Endothelial cell of umbilical vein (primary cell): ENCODE results near the gene PNKP. TPM values are rescaled to one million over a fixed set of nuclear protein-coding genes. Genes with fewer than 3 reads are reported as not detected.

Source experiments
- BruUV-seq: library from RNA; stranded (reverse); fragments of 400-500 nt; replicated peaks from 2 replicates; lab custom pipeline; 2021; lab: Mats Ljungman, UMichigan
- CTCF ChIA-PET: fragments of 300-600, 350-600 bp; sonication (Branson Sonifier 250); formaldehyde crosslinking; loops from one replicate; lab custom pipeline; 2021; ENCODE audit warnings: antibody characterized with exemption, inconsistent platforms; lab: Charles Lee
- POLR2A ChIA-PET: fragments of 300-600, 350-600 bp; sonication (Branson Sonifier 250); formaldehyde crosslinking; loops from one replicate; lab custom pipeline; 2021; ENCODE audit warnings: antibody characterized with exemption, inconsistent platforms; lab: Charles Lee
- DNase-seq: peaks from one replicate; pipeline ENCODE4 v3.0.0-alpha.2; 2011; ENCODE audit warnings: low read depth, low spot score
- FAIRE-seq: peaks from 2 replicates; lab custom pipeline; 2011; peaks lifted over from hg19 to GRCh38; lab: Jason Lieb, UNC
- H2AFZ ChIP-seq: 2 replicates; pipeline ENCODE4 v1.6.0; 2012; ENCODE audit warnings: low read depth, low read length, control low read depth, inconsistent platforms
- H3K27ac ChIP-seq: 2 replicates; pipeline ENCODE4 v1.5.1; 2011; ENCODE audit warnings: low read depth, mild to moderate bottlenecking, control low read depth, low read length, moderate library complexity; ENCODE audit not compliant: insufficient read depth
- H3K27me3 ChIP-seq, 2 experiments: 2 replicates each; pipeline versions ENCODE4 v1.6.0 to v1.6.1; 2011; ENCODE audit warnings: low read length in 2 of 2, mixed read lengths in 1 of 2; ENCODE audit not compliant: control insufficient read depth in 2 of 2, insufficient read depth in 2 of 2
- H3K36me3 ChIP-seq, 2 experiments: 2 replicates in 1 of 2; 3 replicates in 1 of 2; pipeline ENCODE4 v1.5.1; 2011; ENCODE audit warnings: low read length in 2 of 2, mild to moderate bottlenecking in 1 of 2, moderate library complexity in 1 of 2; ENCODE audit not compliant: control insufficient read depth in 2 of 2, insufficient read depth in 2 of 2; ENCODE audit errors: extremely low read depth in 1 of 2
- H3K4me1 ChIP-seq: 3 replicates; pipeline ENCODE4 v1.5.1; 2011; ENCODE audit warnings: mild to moderate bottlenecking, low read length; ENCODE audit not compliant: control insufficient read depth, insufficient read depth; ENCODE audit errors: extremely low read depth
- H3K4me2 ChIP-seq: 2 replicates; pipeline ENCODE4 v1.6.1; 2011; ENCODE audit warnings: low read length, control low read depth, mixed read lengths; ENCODE audit not compliant: insufficient read depth
- H3K4me3 ChIP-seq, 3 experiments: fragments of 200-600 bp in 1 of 3; sonication (generic), shearing (Covaris generic) in 1 of 3; replicated peaks in 1 of 3; 2 replicates each; pipeline ENCODE4 v1.5.1; 2011 to 2016; ENCODE audit warnings: control low read depth in 3 of 3, low read length in 3 of 3, mild to moderate bottlenecking in 2 of 3, inconsistent platforms in 1 of 3, low read depth in 1 of 3, moderate library complexity in 1 of 3; ENCODE audit not compliant: insufficient read depth in 1 of 3
- H3K79me2 ChIP-seq: 2 replicates; pipeline ENCODE4 v1.6.0; 2012; ENCODE audit warnings: low read length, inconsistent platforms; ENCODE audit not compliant: control insufficient read depth, insufficient read depth
- H3K9ac ChIP-seq: replicated peaks from 2 replicates; pipeline ENCODE3; 2011; ENCODE audit warnings: low read length, control low read depth; ENCODE audit not compliant: insufficient read depth; ENCODE audit errors: extremely low read depth
- H3K9me1 ChIP-seq: replicated peaks from 3 replicates; pipeline ENCODE4 v1.6.0; 2011; ENCODE audit warnings: mild to moderate bottlenecking, low read length; ENCODE audit not compliant: control insufficient read depth, insufficient read depth; ENCODE audit errors: extremely low read depth
- H3K9me3 ChIP-seq: replicated peaks from 2 replicates; pipeline ENCODE4 v1.5.1; 2012; ENCODE audit warnings: low read length, inconsistent platforms; ENCODE audit not compliant: control insufficient read depth, insufficient read depth
- H4K20me1 ChIP-seq: replicated peaks from 2 replicates; pipeline ENCODE3; 2011; ENCODE audit warnings: mild to moderate bottlenecking, low read length; ENCODE audit not compliant: control insufficient read depth, insufficient read depth; ENCODE audit errors: extremely low read depth
- CTCF ChIP-seq, 2 donors: IDR thresholded peaks; 1 replicate in 1 of 2; 2 replicates in 1 of 2; pipeline ENCODE4 v1.5.1; 2011; ENCODE audit warnings: low read length in 2 of 2, mild to moderate bottlenecking in 2 of 2, moderate library complexity in 2 of 2, control low read depth in 1 of 2, inconsistent platforms in 1 of 2, low read depth in 1 of 2; ENCODE audit not compliant: insufficient read depth in 1 of 2; ENCODE audit errors: extremely low read depth in 1 of 2
- EZH2 ChIP-seq: IDR thresholded peaks from 2 replicates; pipeline ENCODE4 v1.6.1; 2012; ENCODE audit warnings: borderline replicate concordance, low read depth, mild to moderate bottlenecking, moderate library complexity, low read length, inconsistent platforms; ENCODE audit not compliant: severe bottlenecking
- FOS ChIP-seq: IDR thresholded peaks from 2 replicates; pipeline ENCODE4 v1.6.1; 2011; ENCODE audit warnings: mild to moderate bottlenecking, low read length, moderate library complexity, borderline replicate concordance; ENCODE audit not compliant: insufficient read depth
- GATA2 ChIP-seq: IDR thresholded peaks from 2 replicates; pipeline ENCODE4 v1.7.0; 2011; ENCODE audit warnings: low read depth, mild to moderate bottlenecking, moderate library complexity, mixed read lengths, low read length; ENCODE audit not compliant: insufficient read length, insufficient read depth
- JUN ChIP-seq: IDR thresholded peaks from 2 replicates; pipeline ENCODE4 v1.6.1; 2011; ENCODE audit warnings: borderline replicate concordance, low read depth; ENCODE audit not compliant: insufficient read length, insufficient read depth
- MAX ChIP-seq: IDR thresholded peaks from 2 replicates; pipeline ENCODE4 v1.6.1; 2011; ENCODE audit not compliant: insufficient read depth, insufficient read length
- MYC ChIP-seq: IDR thresholded peaks from one replicate; pipeline ENCODE4 v1.6.1; 2011; ENCODE audit warnings: mild to moderate bottlenecking, low read depth, low read length
- POLR2A ChIP-seq: IDR thresholded peaks from 2 replicates; pipeline ENCODE4 v1.6.1; 2012; ENCODE audit warnings: low read depth, mild to moderate bottlenecking, control low read depth, low read length
- POLR2AphosphoS5 ChIP-seq: IDR thresholded peaks from 2 replicates; pipeline ENCODE4 v1.6.1; 2012; ENCODE audit warnings: low read depth, mild to moderate bottlenecking, control low read depth, low read length, moderate library complexity; ENCODE audit not compliant: insufficient read depth
- dilution Hi-C: fragments of 300-500 bp; cut with MboI; formaldehyde crosslinking; loops from one replicate; pipeline ENCODE4 v1.15.0; 2019; ENCODE audit warnings: low sequenced_read_pairs; ENCODE audit not compliant: extremely low pct_ligation_motif_present
- intact Hi-C: fragments of 100-400 bp; cut with micrococcal nuclease; formaldehyde crosslinking; loops from one replicate; pipeline ENCODE4 v1.10.0; 2022
- polyA plus RNA-seq, 4 experiments: library from polyadenylated mRNA; depleted of rRNA in 3 of 4; stranded (reverse) in 3 of 4; unstranded in 1 of 4; fragments of >200 nt; gene quantifications; 2 replicates each; pipeline versions ENCODE4 v1.2.1 to v1.2.3, GENCODE V29; 2011 to 2012; ENCODE audit warnings: missing spikeins in 1 of 4
- total RNA-seq: library from RNA; stranded (reverse); gene quantifications from 2 replicates; pipeline ENCODE4 v1.2.3, GENCODE V29; 2021

PNKP gene
- total and polyA plus RNA-seq, 2 donors (not counting 3 experiments of a cell fraction or from before 2014, with no cell fraction given): 39.4 to 112 TPM

- POLR2A ChIA-PET: interaction anchor here (0.6 to 0.9 kb wide), 3 partner anchors 14 to 129 kb away, joined by 4 to 6 read pairs (median 6); partner anchors contain the start of gene PTOV1
- Histone ChIP-seq H3K79me2 (peaks cover 26% of the 10 kb centered on the region), H3K27ac (no peak overlapping the region), H3K9ac (no peak overlapping the region), H2AFZ (no peak overlapping the region), H3K4me3 (no peak overlapping the region), H3K9me1 (no peaks in the 10 kb centered on the region), H4K20me1 (no peaks in the 10 kb centered on the region), H3K4me2 (no peak overlapping the region), H3K27me3 (no peaks in the 10 kb centered on the region), H3K9me3 (no peaks in the 10 kb centered on the region), H3K4me1 (peaks cover 22% of the 10 kb centered on the region), H3K36me3 (peaks cover 13 to 30% of the 10 kb centered on the region in 2 experiments)
- dilution Hi-C loops (no loop called here), intact Hi-C loops (loop anchor here (5.0 kb wide), 2 partner anchors 188 to 273 kb away; partner anchors contain the start of genes PRMT1 and PRR12)
- no peak for DNase-seq
- CTCF ChIA-PET: interaction anchor here (1.0 to 1.5 kb wide), 2 partner anchors 14 to 52 kb away, joined by 3 read pairs; partner anchors contain the start of gene FUZ
- TF ChIP-seq POLR2AphosphoS5: no peak
- no peak for TF ChIP-seq MAX
- no peak for TF ChIP-seq JUN
- TF ChIP-seq EZH2: no peak
- TF ChIP-seq GATA2: no peak
- no peak for FAIRE-seq
- BruUV-seq: no TSS peak
Observed at GRCh38 chr19:49864890-49865289, 2.5 kb downstream of the PNKP start.

GRCh38 chr19:49863935-49864320 lies 3.4 kb downstream of the PNKP start:
- FAIRE-seq (no peak), DNase-seq (no peak)
- TF ChIP-seq CTCF (IDR thresholded peaks at IDR 0.05; ENCODE audit: extremely low read depth in 1 of 2, insufficient read depth in 1 of 2, low read depth in 1 of 2, low read length in 2 of 2) (no peak), POLR2A (no peak), EZH2 (no peak), JUN (no peak), MYC (no peak), GATA2 (no peak), MAX (no peak), POLR2AphosphoS5 (no peak), FOS (no peak)
- no peaks in the 10 kb centered on the region for H3K27me3 ChIP-seq
- CTCF ChIA-PET: no interaction called here
- peaks cover 13 to 34% of the 10 kb centered on the region in 2 experiments for H3K36me3 ChIP-seq
- H3K79me2 ChIP-seq: peaks cover 26% of the 10 kb centered on the region
- H3K9me3 ChIP-seq: no peaks in the 10 kb centered on the region
- H3K4me3 ChIP-seq: no peak overlapping the region
- intact Hi-C loops (no loop called here), dilution Hi-C loops (no loop called here)
- POLR2A ChIA-PET: no interaction called here
- H3K27ac ChIP-seq: no peak overlapping the region
- no TSS peak for BruUV-seq
- peaks cover 27% of the 10 kb centered on the region for H3K4me1 ChIP-seq
- no peak overlapping the region for H2AFZ ChIP-seq
- H4K20me1 ChIP-seq: no peaks in the 10 kb centered on the region
- no peaks in the 10 kb centered on the region for H3K9me1 ChIP-seq
- no peak overlapping the region for H3K9ac ChIP-seq
- no peak overlapping the region for H3K4me2 ChIP-seq
